Mesendoderm (in vitro differentiated cells): ENCODE measurements around the gene SPATA21.

Experiments
- DNase-seq: peaks from one replicate; pipeline ENCODE4 v3.0.0; 2013
- H2AK5ac ChIP-seq: 2 replicates; pipeline ENCODE4 v1.6.1; 2013; ENCODE audit warnings: low read length, inconsistent platforms
- H2BK120ac ChIP-seq: 2 replicates; pipeline ENCODE4 v1.6.1; 2013; ENCODE audit warnings: low read depth, mild to moderate bottlenecking, low read length, moderate library complexity, mixed read lengths
- H2BK15ac ChIP-seq: replicated peaks from 2 replicates; pipeline ENCODE4 v1.6.1; 2013; ENCODE audit warnings: low read depth, mild to moderate bottlenecking, moderate library complexity
- H2BK5ac ChIP-seq: 2 replicates; pipeline ENCODE4 v1.6.1; 2013; ENCODE audit warnings: low read length, inconsistent platforms
- H3K18ac ChIP-seq: 2 replicates; pipeline ENCODE4 v1.6.1; 2013; ENCODE audit warnings: mild to moderate bottlenecking, low read length, mixed read lengths
- H3K23ac ChIP-seq: one replicate; pipeline ENCODE4 v1.6.1; 2013; ENCODE audit warnings: low read length
- H3K27ac ChIP-seq: 2 replicates; pipeline ENCODE4 v1.5.1; 2013; ENCODE audit warnings: low read depth, mild to moderate bottlenecking, inconsistent platforms, low read length, moderate library complexity
- H3K27me3 ChIP-seq: 2 replicates; pipeline ENCODE4 v1.6.1; 2013; ENCODE audit warnings: low read length, control low read depth, mild to moderate bottlenecking, inconsistent platforms; ENCODE audit not compliant: insufficient read depth, poor library complexity
- H3K36me3 ChIP-seq: 2 replicates; pipeline ENCODE4 v1.6.1; 2013; ENCODE audit warnings: low read length, inconsistent platforms; ENCODE audit not compliant: control insufficient read depth, insufficient read depth
- H3K4ac ChIP-seq: one replicate; pipeline ENCODE4 v1.6.1; 2013; ENCODE audit warnings: low read depth, mild to moderate bottlenecking, low read length, moderate library complexity
- H3K4me1 ChIP-seq: 2 replicates; pipeline ENCODE4 v1.6.1; 2013; ENCODE audit warnings: low read depth, low read length, inconsistent platforms; ENCODE audit not compliant: control insufficient read depth
- H3K4me2 ChIP-seq: 2 replicates; pipeline ENCODE4 v1.6.1; 2013; ENCODE audit warnings: low read length
- H3K4me3 ChIP-seq: 2 replicates; pipeline ENCODE4 v1.5.1; 2013; ENCODE audit warnings: mild to moderate bottlenecking, low read length
- H3K56ac ChIP-seq: one replicate; pipeline ENCODE4 v1.6.1; 2013; ENCODE audit warnings: low read length
- H3K79me1 ChIP-seq: 2 replicates; pipeline ENCODE4 v1.6.1; 2013; ENCODE audit warnings: low read length, inconsistent platforms
- H3K79me2 ChIP-seq: 2 replicates; pipeline ENCODE4 v1.6.1; 2013; ENCODE audit warnings: mild to moderate bottlenecking, low read length; ENCODE audit not compliant: control insufficient read depth, insufficient read depth
- H3K9ac ChIP-seq: 2 replicates; pipeline ENCODE4 v1.6.1; 2013; ENCODE audit warnings: low read length, inconsistent platforms
- H4K5ac ChIP-seq: one replicate; pipeline ENCODE4 v1.6.1; 2013; ENCODE audit warnings: low read length
- H4K8ac ChIP-seq: one replicate; pipeline ENCODE4 v1.6.1; 2013; ENCODE audit warnings: low read depth, mild to moderate bottlenecking, control low read depth, low read length, moderate library complexity
- WGBS: extraction: QIAGEN DNeasy Blood & Tissue Kit; methylation state at CpG from one replicate; pipeline ENCODE4 v1.1.7; 2013; ENCODE audit warnings: low lambda C conversion rate, missing lambda C conversion rate; ENCODE audit not compliant: insufficient coverage; ENCODE audit errors: extremely low coverage; 5-methylcytosine and 5-hydroxymethylcytosine counted together

The SPATA21 gene

DNA sequence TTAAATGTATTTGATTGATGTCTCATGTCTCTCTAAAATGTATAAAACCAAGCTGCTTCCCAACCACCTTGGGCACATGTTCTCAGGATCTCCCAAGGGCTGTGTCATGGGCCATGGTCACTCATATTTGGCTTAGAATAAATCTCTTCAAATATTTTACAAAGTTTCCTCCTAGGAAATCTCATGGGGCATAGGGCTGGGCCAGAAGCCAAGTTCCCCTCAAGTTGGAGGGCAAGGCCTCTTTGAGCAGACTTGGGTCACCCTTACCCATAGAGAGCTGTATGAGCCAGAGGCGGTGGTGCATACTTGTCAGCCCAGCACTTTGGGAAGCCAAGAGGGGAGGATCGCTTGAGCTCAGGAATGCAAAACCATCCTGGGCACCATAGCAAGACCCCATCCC, 82.6 kb downstream of the SPATA21 start:
- Histone ChIP-seq H3K4me2 (no peak overlapping the region), H3K4me1 (peaks cover 2% of the 10 kb centered on the region), H4K8ac (no peak overlapping the region), H2BK120ac (no peak overlapping the region), H3K36me3 (no peaks in the 10 kb centered on the region), H3K79me1 (peaks cover 2% of the 10 kb centered on the region), H3K27me3 (no peaks in the 10 kb centered on the region), H3K4me3 (no peak overlapping the region), H3K56ac (no peak overlapping the region), H3K9ac (no peak overlapping the region), H3K79me2 (peaks cover 7% of the 10 kb centered on the region), H3K4ac (no peak overlapping the region), H3K27ac (no peak overlapping the region), H2AK5ac (no peak overlapping the region), H2BK5ac (no peak overlapping the region), H3K18ac (no peak overlapping the region), H3K23ac (no peak overlapping the region), H4K5ac (no peak overlapping the region), H2BK15ac (no peak overlapping the region)
- no CpG with 5 or more reads among the region's 2 CpGs for WGBS
- no peak for DNase-seq

DNA sequence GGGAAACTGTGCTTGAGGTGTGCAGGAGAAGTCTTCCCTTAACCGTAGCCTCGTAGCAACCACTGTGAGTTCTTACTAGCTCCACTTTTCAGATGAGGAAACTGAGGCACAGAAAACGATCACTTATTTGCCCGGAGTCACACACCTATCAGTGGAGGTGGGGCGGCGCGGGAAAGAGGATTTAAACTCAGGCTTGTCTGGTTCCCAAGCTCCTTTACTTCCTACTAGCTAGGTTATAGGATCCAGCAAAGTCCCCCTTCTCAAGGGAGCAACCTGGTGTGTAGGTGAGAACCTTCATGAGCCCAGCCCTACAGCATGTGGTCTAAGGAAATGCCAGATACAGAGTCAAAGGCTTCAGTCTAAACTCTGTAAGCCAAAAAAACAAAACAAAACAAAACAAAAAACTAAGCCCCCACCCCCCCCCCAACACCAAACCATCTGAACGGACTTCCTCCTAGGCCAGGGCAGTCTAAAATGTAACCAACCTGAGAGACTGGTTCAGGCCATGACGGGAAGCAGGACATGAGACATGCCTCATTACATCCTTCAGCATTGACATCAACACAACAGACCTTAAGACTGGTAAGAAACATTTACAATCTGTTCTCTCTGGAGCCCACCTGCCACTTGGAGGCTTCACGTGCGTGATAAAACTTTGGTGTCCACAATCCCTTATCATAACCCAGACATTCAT, 84.2 kb downstream of the SPATA21 start:
- H3K18ac ChIP-seq = peak overlapping the region; percentile 83
- no CpG with 5 or more reads among the region's 11 CpGs for WGBS
- DNase-seq = no peak

DNA sequence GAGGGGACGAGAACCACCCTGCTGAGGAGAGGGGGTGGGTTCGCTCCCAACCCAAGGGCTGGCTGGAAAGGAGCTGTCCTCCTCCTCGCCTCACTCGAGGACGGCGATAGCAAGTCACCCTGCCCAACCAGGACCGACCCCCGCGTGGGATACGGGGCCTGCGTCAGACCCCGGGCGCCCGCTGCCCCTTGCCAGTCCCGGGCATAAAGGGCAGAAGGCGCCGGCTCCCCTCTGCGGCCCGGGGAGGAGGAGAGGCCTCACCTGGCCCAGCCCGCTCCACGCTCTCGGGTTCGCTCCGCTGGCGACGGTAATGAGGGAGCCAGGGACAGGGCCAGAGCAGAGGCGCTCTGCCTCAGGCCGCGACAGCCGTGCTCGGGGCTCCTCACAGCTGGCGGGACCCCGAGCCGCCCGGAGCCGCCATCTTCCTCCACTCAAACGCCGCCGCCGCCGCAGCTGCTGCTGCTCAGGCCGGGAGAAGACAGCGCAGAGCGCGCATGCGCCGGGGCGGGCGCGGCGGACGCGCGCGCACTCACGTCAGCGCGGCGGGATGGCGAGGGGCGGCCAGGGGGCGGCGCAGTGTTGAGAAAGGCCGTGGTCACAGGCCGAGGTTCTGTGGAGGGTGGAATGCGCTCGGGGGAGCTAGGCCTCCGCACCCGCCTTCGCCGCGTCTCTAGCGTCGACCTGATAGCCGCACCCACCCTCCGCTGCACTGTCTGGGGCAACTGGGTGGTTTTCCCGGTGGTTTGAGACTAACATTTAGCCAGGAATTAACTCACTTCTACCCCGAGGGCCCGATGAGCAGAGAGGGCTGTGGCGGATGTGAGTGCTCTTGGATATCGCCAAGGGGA, 85.0 kb downstream of the SPATA21 start, which contains the start of gene FBXO42:
Gene FBXO42, minus strand, starts transcription at position 487 of the 848 bp plus-strand sequence. CDS start 37,062 bp downstream, outside the sequence.
- no peak within 1 kb of the TSS for H2BK5ac ChIP-seq
- DNase-seq = peak; percentile 95
- WGBS = no CpG with 5 or more reads among the region's 81 CpGs

More for the DNA sequence above, 84.2 kb downstream of the SPATA21 start:
- Histone ChIP-seq H3K36me3 (no peaks in the 10 kb centered on the region), H3K4me1 (peaks cover 2% of the 10 kb centered on the region), H2BK15ac (no peak overlapping the region), H3K56ac (peak overlapping the region; percentile 85), H3K23ac (no peak overlapping the region), H4K5ac (no peak overlapping the region), H3K4me3 (no peak overlapping the region), H3K9ac (peak overlapping the region; percentile 79), H3K79me2 (peaks cover 15% of the 10 kb centered on the region), H3K4ac (peak overlapping the region; percentile 39), H3K4me2 (peak overlapping the region; percentile 19), H2BK5ac (no peak overlapping the region), H3K79me1 (peaks cover 4% of the 10 kb centered on the region), H3K27ac (peak overlapping the region; percentile 39), H2AK5ac (no peak overlapping the region), H4K8ac (no peak overlapping the region), H2BK120ac (peak overlapping the region; percentile 49), H3K27me3 (no peaks in the 10 kb centered on the region)

DNA sequence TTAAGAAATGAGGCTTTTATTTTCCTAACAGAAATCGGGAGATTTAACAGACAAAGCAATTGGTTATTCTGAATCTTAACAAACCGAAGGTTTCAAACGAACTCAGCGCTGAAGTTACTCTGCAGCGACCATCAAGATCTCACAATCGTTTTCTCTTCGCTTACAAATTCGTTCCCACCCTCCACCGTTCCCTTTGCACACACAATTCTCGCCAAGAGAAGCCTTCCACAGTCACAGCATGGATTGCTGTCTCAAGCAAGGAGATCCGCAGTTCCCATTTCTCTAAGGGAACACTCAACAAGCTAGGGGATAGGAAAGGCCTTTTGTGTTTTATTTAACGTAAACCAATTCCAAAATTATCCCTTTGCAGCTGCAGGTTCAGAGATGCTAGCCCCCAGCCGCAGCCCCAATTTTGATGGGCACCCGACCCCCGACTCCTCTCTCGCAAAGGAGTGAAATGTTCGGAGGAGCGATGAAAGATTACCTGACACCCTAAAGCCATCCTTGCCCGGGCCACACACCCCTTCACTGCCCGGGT, 85.7 kb downstream of the SPATA21 start:
- H3K56ac ChIP-seq = peak overlapping the region; percentile 97
- H3K27ac ChIP-seq = no peak overlapping the region
- H4K8ac ChIP-seq = no peak overlapping the region
- no peak overlapping the region for H2BK15ac ChIP-seq
- no peak overlapping the region for H3K4ac ChIP-seq
- H3K4me3 ChIP-seq = peak overlapping the region; percentile 67
- peaks cover 4% of the 10 kb centered on the region for H3K79me1 ChIP-seq
- H3K4me1 ChIP-seq = peaks cover 2% of the 10 kb centered on the region
- peak overlapping the region; percentile 73 for H3K4me2 ChIP-seq
- H3K18ac ChIP-seq = no peak overlapping the region
- peak overlapping the region; percentile 94 for H3K9ac ChIP-seq
- no peak for DNase-seq
- WGBS = no CpG with 5 or more reads among the region's 20 CpGs
- H2BK120ac ChIP-seq = no peak overlapping the region
- H2AK5ac ChIP-seq = no peak overlapping the region
- no peak overlapping the region for H4K5ac ChIP-seq
- H2BK5ac ChIP-seq = no peak overlapping the region
- no peaks in the 10 kb centered on the region for H3K27me3 ChIP-seq
- H3K23ac ChIP-seq = peak overlapping the region; percentile 31
- H3K79me2 ChIP-seq = peaks cover 17% of the 10 kb centered on the region
- no peaks in the 10 kb centered on the region for H3K36me3 ChIP-seq

More for the DNA sequence above, 85.0 kb downstream of the SPATA21 start, which contains the start of gene FBXO42:
- Histone ChIP-seq H3K27me3 (no peaks in the 10 kb centered on the region), H4K8ac (no peak within 1 kb of the TSS), H3K4me2 (peak within 1 kb of the TSS; percentile 73), H3K27ac (peak within 1 kb of the TSS; percentile 39), H4K5ac (no peak within 1 kb of the TSS), H2AK5ac (no peak within 1 kb of the TSS), H2BK15ac (no peak within 1 kb of the TSS), H3K18ac (peak within 1 kb of the TSS; percentile 83), H3K79me2 (peaks cover 15% of the 10 kb centered on the region), H3K56ac (peak within 1 kb of the TSS; percentile 97), H3K4me3 (peak within 1 kb of the TSS; percentile 67), H3K9ac (peak within 1 kb of the TSS; percentile 94), H3K4me1 (peaks cover 2% of the 10 kb centered on the region), H3K36me3 (no peaks in the 10 kb centered on the region), H3K4ac (peak within 1 kb of the TSS; percentile 39), H3K79me1 (peaks cover 4% of the 10 kb centered on the region), H2BK120ac (peak within 1 kb of the TSS; percentile 49), H3K23ac (peak within 1 kb of the TSS; percentile 60)

DNA sequence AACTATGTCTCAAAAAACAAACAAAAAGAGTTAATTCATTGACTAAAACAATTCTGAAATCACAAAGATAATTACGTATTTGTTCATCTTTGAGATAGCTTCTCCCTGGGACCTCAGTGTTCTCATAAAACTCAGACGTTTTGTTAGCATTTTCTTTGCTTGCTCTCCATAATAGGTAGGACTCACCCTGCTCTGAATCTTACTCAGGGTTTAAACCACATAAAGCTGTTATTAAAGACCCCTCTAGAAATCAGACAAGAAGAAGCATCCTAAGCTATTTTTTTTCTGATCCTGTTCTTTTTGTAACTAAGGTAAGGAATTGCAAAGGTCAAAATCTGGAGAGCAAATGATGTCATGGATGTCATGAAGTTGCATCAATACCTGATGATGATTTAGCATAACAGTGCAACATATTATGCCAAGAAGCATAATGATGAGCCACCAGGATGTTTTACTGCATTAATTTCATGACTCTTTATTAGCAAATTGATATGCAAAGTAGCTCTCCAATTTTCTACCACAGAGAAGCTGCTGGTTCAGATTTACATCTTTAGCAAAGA, 87.3 kb downstream of the SPATA21 start:
- H3K23ac ChIP-seq = no peak overlapping the region
- peaks cover 4% of the 10 kb centered on the region for H3K79me1 ChIP-seq
- no peak overlapping the region for H2BK15ac ChIP-seq
- no peak overlapping the region for H3K4me2 ChIP-seq
- H4K8ac ChIP-seq = no peak overlapping the region
- no peak overlapping the region for H2BK120ac ChIP-seq
- H3K79me2 ChIP-seq = peaks cover 20% of the 10 kb centered on the region
- DNase-seq = peak; percentile 2
- H3K9ac ChIP-seq = no peak overlapping the region
- H3K4ac ChIP-seq = no peak overlapping the region
- no peak overlapping the region for H3K4me3 ChIP-seq
- no peaks in the 10 kb centered on the region for H3K27me3 ChIP-seq
- H3K4me1 ChIP-seq = peaks cover 2% of the 10 kb centered on the region
- no peaks in the 10 kb centered on the region for H3K36me3 ChIP-seq
- H3K18ac ChIP-seq = no peak overlapping the region
- no peak overlapping the region for H2AK5ac ChIP-seq
- no peak overlapping the region for H3K56ac ChIP-seq
- H2BK5ac ChIP-seq = no peak overlapping the region
- no peak overlapping the region for H4K5ac ChIP-seq
- no peak overlapping the region for H3K27ac ChIP-seq
- WGBS = no CpG with 5 or more reads among the region's 2 CpGs
